Measurements from ENCODE around the gene CDK11B. TPM values are rescaled to one million over a fixed set of nuclear protein-coding genes. Genes with fewer than 3 reads are reported as not detected.

The CDK11B gene
- total and polyA plus RNA-seq, 2 experiments from 2014 or later = 11.7 to 19.1 TPM

GRCh38 chr1:1622788-1623094, 36.1 kb downstream of the CDK11B start:
- DNase-seq = no peak
- no peaks in the 10 kb centered on the region for H3K36me3 ChIP-seq (ENCODE audit: low read depth)
- no peaks in the 10 kb centered on the region for H3K4me1 ChIP-seq (ENCODE audit: insufficient read depth)
- no peak overlapping the region for H3K4me2 ChIP-seq (ENCODE audit: unreplicated experiment)
- no peaks in the 10 kb centered on the region for H4K20me1 ChIP-seq (ENCODE audit: insufficient read depth)
- no peak overlapping the region for H3K4me3 ChIP-seq
- H3K9ac ChIP-seq = no peak overlapping the region
- H3K27ac ChIP-seq = no peak overlapping the region
- no peaks in the 10 kb centered on the region for H3K9me2 ChIP-seq (ENCODE audit: insufficient read depth)
- no peaks in the 10 kb centered on the region for H3K9me3 ChIP-seq (ENCODE audit: low read depth)
- 78 to 89% methylated on average over 17 of the region's 17 CpGs for WGBS, 2 experiments (ENCODE audit: low coverage in 1 of 2, low lambda C conversion rate in 2 of 2, missing lambda C conversion rate in 2 of 2)
- no peak overlapping the region for H2AFZ ChIP-seq
- H3K79me2 ChIP-seq (ENCODE audit: insufficient read depth) = peaks cover 7% of the 10 kb centered on the region
- H3K27me3 ChIP-seq (replicated peaks; ENCODE audit: insufficient read depth) = no peaks in the 10 kb centered on the region
- H3F3A ChIP-seq (ENCODE audit: insufficient read depth) = no peaks in the 10 kb centered on the region
- TF ChIP-seq EZH2phosphoT487 (IDR thresholded peaks at IDR 0.05; ENCODE audit: insufficient read depth, low read depth) = no peak
- TF ChIP-seq EZH2 (IDR thresholded peaks at IDR 0.05; ENCODE audit: insufficient read depth, poor library complexity, severe bottlenecking) = no peak
- in situ Hi-C loops (cut with MboI) = no loop called here

DNA sequence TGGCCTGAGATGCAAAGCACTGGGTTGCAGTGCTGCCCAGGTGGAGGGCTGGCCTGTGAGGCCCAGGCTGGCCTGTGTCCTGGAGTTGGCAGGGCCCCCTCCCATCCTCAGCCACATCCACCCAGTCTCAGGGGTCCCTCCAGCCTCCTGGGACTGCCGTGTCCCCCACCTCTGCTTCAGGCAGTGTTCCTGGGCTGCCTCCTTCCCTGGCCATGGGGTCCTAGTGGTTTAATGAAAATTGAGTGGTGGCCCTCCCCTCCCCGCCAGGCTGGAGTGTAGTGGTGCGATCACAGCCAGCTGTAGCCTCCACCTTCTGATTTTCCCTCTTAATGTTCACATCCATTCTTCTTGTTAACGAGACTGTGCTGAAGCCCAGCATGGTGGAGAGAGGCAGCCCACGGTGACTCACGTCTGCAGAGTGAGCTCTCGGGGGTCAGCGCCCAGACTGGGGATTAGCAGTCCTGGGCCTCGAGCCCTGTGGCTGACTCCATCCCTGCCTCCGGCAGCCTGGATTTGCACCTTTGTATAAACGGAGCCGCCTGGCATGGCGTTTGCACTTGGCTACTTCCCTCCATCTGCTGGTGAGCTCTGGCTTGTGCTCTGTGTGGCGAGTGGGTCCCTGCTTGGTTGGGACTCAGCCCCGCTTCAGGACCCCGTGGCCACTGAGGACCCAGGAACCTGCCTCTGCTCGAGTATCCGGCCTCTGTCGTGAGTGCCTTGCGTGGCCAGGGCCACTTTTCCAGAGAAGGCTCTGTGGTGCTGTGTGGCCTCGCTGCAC, 36.6 kb downstream of the CDK11B start:
- no peaks in the 10 kb centered on the region for H3K9me3 ChIP-seq (ENCODE audit: low read depth)
- 44 to 54% methylated on average over 21 of the region's 21 CpGs for WGBS, 2 experiments (ENCODE audit: low coverage in 1 of 2, low lambda C conversion rate in 2 of 2, missing lambda C conversion rate in 2 of 2)
- no peaks in the 10 kb centered on the region for H3K36me3 ChIP-seq (ENCODE audit: low read depth)
- no peak overlapping the region for H3K27ac ChIP-seq
- no peaks in the 10 kb centered on the region for H3K27me3 ChIP-seq (replicated peaks; ENCODE audit: insufficient read depth)
- in situ Hi-C loops (cut with MboI) = no loop called here
- H3F3A ChIP-seq (ENCODE audit: insufficient read depth) = no peaks in the 10 kb centered on the region
- TF ChIP-seq EZH2phosphoT487 (IDR thresholded peaks at IDR 0.05; ENCODE audit: insufficient read depth, low read depth) = no peak
- TF ChIP-seq EZH2 (IDR thresholded peaks at IDR 0.05; ENCODE audit: insufficient read depth, poor library complexity, severe bottlenecking) = no peak
- H3K4me1 ChIP-seq (ENCODE audit: insufficient read depth) = peaks cover under 1% of the 10 kb centered on the region; the same call in 1 of the 2 replicates
- H3K9me2 ChIP-seq (ENCODE audit: insufficient read depth) = no peaks in the 10 kb centered on the region
- peak; percentile 51 for DNase-seq
- H3K4me3 ChIP-seq = no peak overlapping the region
- H3K4me2 ChIP-seq (ENCODE audit: unreplicated experiment) = no peak overlapping the region
- no peak overlapping the region for H3K9ac ChIP-seq
- no peak overlapping the region for H2AFZ ChIP-seq
- H4K20me1 ChIP-seq (ENCODE audit: insufficient read depth) = no peaks in the 10 kb centered on the region
- H3K79me2 ChIP-seq (ENCODE audit: insufficient read depth) = peaks cover 12% of the 10 kb centered on the region

GRCh38 chr1:1621173-1622009, 37.4 kb downstream of the CDK11B start:
- Histone ChIP-seq H3K79me2 (ENCODE audit: insufficient read depth) (peaks cover 20% of the 10 kb centered on the region), H3K9me2 (ENCODE audit: insufficient read depth) (no peaks in the 10 kb centered on the region), H3K27ac (no peak overlapping the region), H4K20me1 (ENCODE audit: insufficient read depth) (no peaks in the 10 kb centered on the region), H3K27me3 (replicated peaks; ENCODE audit: insufficient read depth) (no peaks in the 10 kb centered on the region), H3K9ac (no peak overlapping the region), H2AFZ (no peak overlapping the region), H3K4me3 (no peak overlapping the region), H3K36me3 (ENCODE audit: low read depth) (no peaks in the 10 kb centered on the region), H3F3A (ENCODE audit: insufficient read depth) (no peaks in the 10 kb centered on the region), H3K9me3 (ENCODE audit: low read depth) (no peaks in the 10 kb centered on the region), H3K4me1 (ENCODE audit: insufficient read depth) (peaks cover 6% of the 10 kb centered on the region; the same call in 1 of the 2 replicates), H3K4me2 (ENCODE audit: unreplicated experiment) (no peak overlapping the region)
- in situ Hi-C loops (cut with MboI) = no loop called here
- TF ChIP-seq EZH2phosphoT487 (IDR thresholded peaks at IDR 0.05; ENCODE audit: insufficient read depth, low read depth) (no peak), EZH2 (IDR thresholded peaks at IDR 0.05; ENCODE audit: insufficient read depth, poor library complexity, severe bottlenecking) (no peak)
- no peak for DNase-seq
- WGBS, 2 experiments (ENCODE audit: low coverage in 1 of 2, low lambda C conversion rate in 2 of 2, missing lambda C conversion rate in 2 of 2) = 84 to 85% methylated on average over 24 to 29 of the region's 31 CpGs

DNA sequence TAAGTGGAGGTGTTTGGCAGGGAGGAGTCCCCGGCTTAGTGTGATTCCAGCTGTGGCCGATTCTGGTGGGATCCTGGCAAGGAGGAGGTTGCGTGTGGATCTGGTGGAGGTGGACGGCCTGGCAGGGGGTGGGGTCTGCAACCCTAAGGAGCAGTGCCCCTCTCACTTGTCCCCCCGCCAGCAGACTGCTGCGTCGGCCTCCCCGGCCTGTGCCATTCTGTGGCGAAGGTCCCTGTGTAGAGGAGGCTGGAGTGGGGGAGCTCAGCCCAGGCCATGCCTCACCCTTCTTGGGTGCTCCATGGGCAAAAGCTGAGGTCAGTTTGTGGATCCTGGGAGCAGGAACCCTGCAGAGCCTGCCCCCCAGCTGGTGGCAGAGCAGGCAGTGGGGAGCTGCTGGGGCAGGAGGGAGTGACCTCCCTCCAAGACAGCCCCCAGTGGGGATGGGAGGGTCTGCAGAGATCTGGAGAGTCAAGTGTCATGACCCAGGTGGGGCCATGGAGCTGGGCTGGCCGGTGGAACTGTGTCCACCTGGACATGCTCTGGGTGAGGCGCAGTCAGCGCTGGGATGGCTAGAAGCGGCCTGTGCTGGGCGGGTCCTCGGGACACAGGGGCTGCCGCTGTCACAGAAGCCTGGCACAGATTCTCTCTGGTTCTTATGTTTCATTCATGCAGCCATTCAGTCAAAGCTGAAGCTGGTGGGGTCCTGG, 38.2 kb downstream of the CDK11B start:
- DNase-seq = no peak
- Histone ChIP-seq H3K4me2 (ENCODE audit: unreplicated experiment) (no peak overlapping the region), H3K4me1 (ENCODE audit: insufficient read depth) (peaks cover 6% of the 10 kb centered on the region; the same call in 1 of the 2 replicates), H3K9me2 (ENCODE audit: insufficient read depth) (no peaks in the 10 kb centered on the region), H3F3A (ENCODE audit: insufficient read depth) (no peaks in the 10 kb centered on the region), H3K79me2 (ENCODE audit: insufficient read depth) (peaks cover 23% of the 10 kb centered on the region), H3K36me3 (ENCODE audit: low read depth) (no peaks in the 10 kb centered on the region), H4K20me1 (ENCODE audit: insufficient read depth) (no peaks in the 10 kb centered on the region), H3K9ac (no peak overlapping the region), H3K27me3 (replicated peaks; ENCODE audit: insufficient read depth) (no peaks in the 10 kb centered on the region), H2AFZ (no peak overlapping the region), H3K9me3 (ENCODE audit: low read depth) (no peaks in the 10 kb centered on the region), H3K4me3 (no peak overlapping the region), H3K27ac (no peak overlapping the region)
- WGBS, 2 experiments (ENCODE audit: low coverage in 1 of 2, low lambda C conversion rate in 2 of 2, missing lambda C conversion rate in 2 of 2) = 84 to 92% methylated on average over 16 of the region's 16 CpGs
- TF ChIP-seq EZH2 (IDR thresholded peaks at IDR 0.05; ENCODE audit: insufficient read depth, poor library complexity, severe bottlenecking) = no peak
- TF ChIP-seq EZH2phosphoT487 (IDR thresholded peaks at IDR 0.05; ENCODE audit: insufficient read depth, low read depth) = no peak
- in situ Hi-C loops (cut with MboI) = no loop called here
